ENCODE measurements around the gene KSR1.
"Not testable (repeated sequence)": the region's sequence is repeated elsewhere in the genome, so short reads cannot be mapped to it uniquely, and the experiment has no call there.

KSR1 gene

GRCh38 chr17:27455914-27456680, at the start of gene KSR1:
Gene KSR1, plus strand, starts transcription at chr17:27456448. Its CDS starts 196 bp downstream, at chr17:27456644.
- peak; percentile 44 for DNase-seq (ENCODE audit: low read depth)

GRCh38 chr17:27407916-27408864, 48.1 kb upstream of the KSR1 start:
- DNase-seq (ENCODE audit: low read depth) = peak; percentile 49

GRCh38 chr17:27408891-27409290, 47.4 kb upstream of the KSR1 start:
- DNase-seq (ENCODE audit: low read depth) = no peak

- not testable (repeated sequence) for DNase-seq (ENCODE audit: low read depth)
Observed at GRCh38 chr17:27412158-27412557, 44.1 kb upstream of the KSR1 start.

- no peak for DNase-seq (ENCODE audit: low read depth)
Observed at GRCh38 chr17:27413315-27413714, 42.9 kb upstream of the KSR1 start.

- no peak for DNase-seq (ENCODE audit: low read depth)
Observed at GRCh38 chr17:27413792-27414191, 42.5 kb upstream of the KSR1 start.

- DNase-seq (ENCODE audit: low read depth) = no peak
Observed at GRCh38 chr17:27414271-27414670, 42.0 kb upstream of the KSR1 start.

- no peak for DNase-seq (ENCODE audit: low read depth)
Observed at GRCh38 chr17:27414694-27415093, 41.6 kb upstream of the KSR1 start.

- DNase-seq (ENCODE audit: low read depth) = no peak
Observed at GRCh38 chr17:27415120-27415795, 41.0 kb upstream of the KSR1 start.

GRCh38 chr17:27417596-27418365, 38.5 kb upstream of the KSR1 start:
- no peak for DNase-seq (ENCODE audit: low read depth)

- no peak for DNase-seq (ENCODE audit: low read depth)
Observed at GRCh38 chr17:27418366-27418615, 38.0 kb upstream of the KSR1 start.

GRCh38 chr17:27419156-27419555, 37.1 kb upstream of the KSR1 start:
- no peak for DNase-seq (ENCODE audit: low read depth)

- no peak for DNase-seq (ENCODE audit: low read depth)
Observed at GRCh38 chr17:27420211-27420950, 35.9 kb upstream of the KSR1 start.

- DNase-seq (ENCODE audit: low read depth) = no peak
Observed at GRCh38 chr17:27421111-27421510, 35.1 kb upstream of the KSR1 start.

GRCh38 chr17:27421626-27422025, 34.6 kb upstream of the KSR1 start:
- not testable (repeated sequence) for DNase-seq (ENCODE audit: low read depth)

- DNase-seq (ENCODE audit: low read depth) = no peak
Observed at GRCh38 chr17:27422601-27423000, 33.6 kb upstream of the KSR1 start.

GRCh38 chr17:27423651-27424050, 32.6 kb upstream of the KSR1 start:
- DNase-seq (ENCODE audit: low read depth) = no peak

GRCh38 chr17:27424516-27424915, 31.7 kb upstream of the KSR1 start:
- DNase-seq (ENCODE audit: low read depth) = no peak

- no peak for DNase-seq (ENCODE audit: low read depth)
Observed at GRCh38 chr17:27424941-27425340, 31.3 kb upstream of the KSR1 start.

GRCh38 chr17:27425571-27425970, 30.7 kb upstream of the KSR1 start:
- not testable (repeated sequence) for DNase-seq (ENCODE audit: low read depth)

GRCh38 chr17:27425991-27426390, 30.3 kb upstream of the KSR1 start:
- DNase-seq (ENCODE audit: low read depth) = no peak
